ENCODE results near the gene IL21R.

The IL21R gene

DNA sequence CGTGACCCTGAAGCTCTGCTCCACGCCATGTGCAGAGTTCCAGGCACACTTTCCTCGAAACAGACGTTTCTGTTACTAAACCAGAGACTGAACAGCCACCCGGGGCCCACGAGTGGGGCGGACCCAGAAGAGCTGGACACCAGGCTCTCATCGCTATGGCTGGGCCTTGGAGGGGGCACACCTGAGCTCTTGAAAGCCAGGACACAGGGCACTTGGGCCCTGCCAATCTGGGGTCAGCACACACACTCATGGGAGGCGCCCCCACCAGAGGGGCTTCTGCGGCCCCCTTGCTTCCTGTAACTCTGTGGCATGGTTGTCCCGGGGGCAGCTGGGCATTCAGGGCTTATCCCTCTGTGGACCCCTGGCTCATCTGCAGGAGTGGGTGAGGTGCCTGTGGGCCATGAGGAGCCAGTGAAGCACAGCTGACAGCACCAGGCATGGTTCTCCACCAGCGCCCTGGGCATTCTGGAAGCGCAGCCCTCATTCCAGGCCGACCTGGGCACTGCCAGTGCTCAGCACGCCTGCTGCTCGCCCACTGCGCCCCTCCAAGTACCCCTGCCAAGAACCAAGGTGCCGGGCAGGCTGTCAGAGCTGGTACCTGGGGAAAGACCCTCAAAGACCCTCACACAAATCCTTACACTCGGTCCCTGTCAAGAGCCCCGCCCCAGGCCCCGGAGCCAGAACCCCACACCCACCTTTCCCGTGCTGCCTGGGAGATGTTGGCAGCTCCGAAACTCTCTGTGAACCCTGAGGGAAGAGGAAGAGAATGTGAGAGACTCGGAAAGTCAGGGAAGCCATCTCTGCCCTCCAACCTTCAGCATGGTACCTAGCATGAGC, 61.1 kb downstream of the IL21R start:
- no peak for DNase-seq

DNA sequence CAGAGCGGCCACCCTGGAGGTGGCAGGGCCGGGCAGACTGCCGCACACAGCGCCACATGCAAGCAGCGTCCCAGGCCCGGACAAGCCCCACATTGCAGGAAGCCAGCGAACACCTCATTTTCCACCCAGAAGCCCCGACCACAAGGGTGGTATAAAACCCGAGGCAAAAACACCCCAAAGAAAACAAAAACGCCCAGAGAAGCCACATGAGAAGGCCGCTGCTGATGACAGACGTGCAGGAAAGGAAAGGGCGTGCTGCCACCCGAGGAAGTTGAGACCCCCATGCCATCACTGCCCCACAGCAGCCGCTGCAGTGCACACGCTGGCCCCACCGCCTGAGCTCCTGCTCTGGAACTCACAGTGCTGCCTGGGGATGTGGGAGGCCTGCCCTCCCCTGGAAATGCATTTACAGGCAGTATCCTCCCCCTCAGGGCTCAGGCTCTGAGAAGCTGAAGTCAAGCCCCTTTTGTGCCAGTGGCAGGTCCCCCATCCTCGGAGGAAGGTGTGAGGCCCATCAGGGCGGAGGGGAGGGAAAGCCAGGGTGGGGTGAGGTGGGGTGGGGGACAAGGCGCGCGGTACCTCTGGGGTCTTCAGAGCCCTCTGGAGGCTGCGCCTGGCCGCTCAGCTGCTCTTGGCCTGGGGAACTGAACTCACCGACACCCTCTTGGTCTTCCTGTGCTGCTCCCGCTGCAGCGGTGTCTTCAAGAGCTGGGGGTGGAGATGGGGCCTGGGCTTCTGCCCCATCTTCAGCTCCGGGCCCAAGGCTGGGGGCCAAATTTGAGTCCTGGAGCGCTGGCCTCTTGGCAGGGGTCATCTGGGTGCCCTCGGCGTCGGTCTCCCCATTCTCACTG, 62.0 kb downstream of the IL21R start:
- DNase-seq = peak in 1 of 58 donors; percentile 4

DNA sequence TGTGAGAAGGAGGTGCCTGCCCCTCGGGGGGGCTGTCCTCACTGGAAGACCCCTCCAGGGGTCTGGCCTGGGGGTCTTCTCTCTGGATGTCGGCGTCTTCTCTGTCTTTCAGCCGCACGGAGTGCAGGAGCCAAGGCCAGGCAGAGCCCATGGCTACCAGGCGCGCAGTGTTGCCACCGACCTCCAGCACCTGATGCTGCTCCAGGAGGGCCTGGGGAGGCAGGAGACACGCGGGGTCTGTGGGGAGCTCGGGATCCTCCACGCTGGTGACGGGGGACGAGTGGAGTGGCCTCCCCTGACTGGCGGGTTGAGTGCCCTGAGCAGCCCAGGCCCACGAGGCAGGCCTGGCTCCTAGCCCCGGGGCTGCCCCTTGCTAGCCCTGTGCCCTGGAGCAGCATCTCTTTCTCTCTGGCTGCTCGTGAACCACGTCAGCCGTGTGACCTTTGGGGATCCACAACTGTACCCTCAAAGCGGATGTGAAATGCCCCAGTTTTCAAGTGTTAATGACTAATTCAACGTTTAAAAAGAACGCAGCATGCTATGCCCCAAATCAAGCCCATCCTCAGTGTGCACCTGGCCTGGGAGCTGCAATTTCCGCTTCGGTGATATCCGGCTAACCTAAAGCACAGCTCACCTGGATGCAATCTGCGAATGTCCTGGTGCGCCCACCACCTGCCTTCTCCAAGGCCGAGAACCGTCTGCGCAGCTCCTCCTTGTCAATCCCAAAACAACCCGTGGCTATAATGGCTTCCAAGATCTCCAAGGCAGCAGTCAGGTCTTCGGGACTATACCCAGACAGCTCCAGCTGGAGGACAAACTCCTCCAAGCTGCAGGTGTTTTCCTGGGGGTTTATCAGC, 62.9 kb downstream of the IL21R start:
- DNase-seq = no peak

DNA sequence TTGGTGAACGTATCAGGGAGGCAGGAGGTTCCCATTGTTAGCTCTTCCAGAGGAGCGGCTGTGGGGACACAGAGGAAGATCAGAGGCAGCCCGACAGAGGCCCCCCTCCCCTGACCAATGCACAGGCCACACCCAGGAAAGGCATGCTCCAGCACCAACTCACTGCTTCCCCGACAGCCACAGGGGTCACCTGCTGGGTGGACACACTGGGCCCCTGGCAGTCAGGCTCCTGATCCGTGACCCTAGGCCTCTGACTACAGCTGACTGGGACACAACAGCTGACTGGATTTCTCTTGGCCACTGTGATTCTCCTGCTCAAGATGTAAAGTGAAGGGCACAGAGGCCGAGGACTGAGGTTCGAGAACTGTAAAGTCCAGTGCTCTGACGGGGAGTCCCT, 63.5 kb downstream of the IL21R start:
- no peak for DNase-seq

DNA sequence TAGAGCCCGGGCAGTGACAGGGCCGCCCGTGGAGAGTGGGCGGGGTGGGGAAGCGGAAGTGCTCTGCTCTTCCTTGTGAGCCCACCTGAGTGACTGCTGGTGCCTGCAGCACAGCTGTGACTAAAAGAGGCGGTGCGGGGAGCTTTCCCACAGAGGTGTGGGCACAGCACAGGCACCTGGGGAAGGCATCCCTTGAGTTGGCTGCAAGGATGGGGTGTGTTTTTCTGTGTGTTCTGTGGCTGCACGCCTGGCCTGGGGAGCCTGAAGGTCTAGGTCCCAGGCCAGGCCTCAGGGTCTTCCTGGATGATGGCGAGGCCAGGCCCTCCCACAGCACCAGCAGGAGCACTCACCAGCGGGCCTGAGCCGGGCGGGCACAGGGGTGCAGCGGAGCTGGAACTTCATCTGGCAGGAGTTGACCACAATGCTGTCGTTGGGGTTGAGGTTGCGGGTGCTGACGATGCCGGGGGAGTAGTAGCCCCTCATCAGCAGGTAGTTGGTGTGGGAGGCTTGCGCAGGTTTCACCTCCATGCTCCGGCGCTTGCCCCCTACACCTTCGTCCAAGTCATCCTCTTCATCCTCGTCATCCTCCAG, 67.1 kb downstream of the IL21R start:
- DNase-seq = peak in 1 of 58 donors; percentile 6

DNA sequence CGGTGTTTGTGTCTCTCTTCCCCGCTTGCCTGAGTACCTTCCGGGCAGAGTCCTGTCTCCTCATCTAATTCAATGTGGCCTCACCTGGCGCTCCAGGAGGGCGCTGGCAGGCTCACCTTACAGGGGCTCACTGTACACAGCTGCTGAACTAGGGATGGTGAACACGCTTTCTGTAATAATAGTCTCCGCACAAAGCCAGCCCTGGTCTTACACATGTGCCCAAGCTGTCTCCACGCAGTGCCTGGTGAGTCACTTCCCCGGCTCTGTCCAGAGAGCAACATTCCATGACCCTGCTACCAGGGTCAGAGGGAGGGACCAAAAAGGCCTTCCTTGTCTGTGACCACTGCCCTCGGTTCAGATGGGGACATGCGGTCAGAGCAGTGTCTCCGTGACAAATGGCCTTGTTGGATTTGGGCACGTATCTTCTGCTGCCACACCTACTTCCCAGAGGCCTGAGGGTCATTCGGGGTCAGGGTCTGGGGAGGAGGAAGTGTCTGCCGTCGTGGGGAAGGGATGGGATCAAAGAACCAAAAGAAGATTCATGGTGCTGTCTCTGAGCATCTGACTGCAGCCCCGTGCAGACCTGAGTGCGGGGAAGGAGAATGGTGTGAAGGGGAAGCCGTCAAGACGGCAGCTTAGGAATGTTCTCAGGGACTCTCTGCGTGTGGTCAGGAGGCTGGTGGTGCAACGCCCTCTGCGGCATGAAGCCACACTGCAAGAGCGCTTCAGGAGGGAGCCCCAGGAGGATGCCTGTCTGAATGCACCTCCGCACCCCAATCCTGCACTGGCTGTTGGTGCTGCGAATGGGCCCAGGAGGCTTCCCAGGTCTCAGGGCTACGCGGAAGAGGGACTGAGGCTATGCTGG, 68.8 kb downstream of the IL21R start:
- DNase-seq = no peak

DNA sequence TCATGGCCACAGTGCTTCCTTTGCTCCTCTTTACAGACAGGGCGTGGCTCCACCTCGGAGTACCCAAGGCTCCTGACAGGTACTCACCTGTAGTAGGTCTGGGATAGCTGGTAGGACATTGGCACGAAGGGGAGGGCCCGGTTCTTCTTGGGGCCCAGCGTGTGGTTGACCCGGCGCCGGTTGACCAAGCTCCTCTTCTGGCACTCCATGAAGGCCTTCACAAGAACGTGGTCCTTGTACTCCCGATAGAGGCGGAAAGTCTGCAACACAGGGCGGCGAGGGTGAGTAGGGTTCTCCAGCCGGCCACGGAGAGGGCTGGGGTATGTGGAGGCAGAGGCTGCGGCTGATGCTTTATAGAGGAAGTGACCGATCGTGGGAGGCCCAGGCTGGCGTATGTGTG, 69.7 kb downstream of the IL21R start:
- no peak for DNase-seq

DNA sequence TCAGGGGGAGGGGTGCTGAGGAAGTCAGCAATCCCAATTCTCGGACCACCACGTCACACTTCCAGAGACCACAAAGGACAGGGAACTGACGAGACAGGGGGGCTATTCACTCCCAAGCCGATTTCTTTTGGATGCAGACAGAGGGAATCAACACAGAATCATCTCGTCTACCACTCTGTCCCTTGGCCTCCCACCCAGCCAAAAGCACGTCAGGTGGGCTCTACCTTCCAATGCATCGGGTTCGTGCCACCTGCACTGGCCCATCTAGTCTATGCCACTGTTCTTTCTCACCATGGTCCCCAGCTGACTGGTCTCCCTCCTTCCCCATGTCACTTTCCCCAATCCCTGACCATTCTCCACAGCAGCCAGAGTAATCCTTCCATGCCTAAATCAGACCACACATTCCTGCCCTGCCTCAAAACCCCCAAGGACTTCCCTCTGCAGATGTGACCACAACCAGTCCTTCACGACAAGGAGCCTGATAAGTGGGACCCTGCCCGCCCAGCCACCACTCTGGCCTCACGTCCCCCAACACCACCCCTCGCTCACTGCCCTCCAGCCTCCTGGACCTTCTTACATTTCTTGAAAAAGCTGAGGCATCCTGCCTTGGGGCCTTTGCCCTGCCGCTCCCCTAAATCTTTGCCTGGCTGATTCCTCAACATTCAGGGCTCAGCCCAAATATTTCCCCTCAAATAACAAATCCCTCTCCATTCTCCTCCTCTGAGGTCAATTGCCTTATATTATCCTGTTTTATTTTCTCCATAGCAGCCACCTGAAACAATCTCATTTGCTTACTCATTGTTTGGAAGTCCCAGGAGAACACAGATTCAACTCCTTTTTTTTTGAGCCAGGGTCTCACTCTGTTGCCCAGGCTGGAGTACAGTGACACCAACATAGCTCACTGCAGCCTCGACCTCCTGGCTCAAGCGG, 70.4 kb downstream of the IL21R start:
- DNase-seq = no peak

DNA sequence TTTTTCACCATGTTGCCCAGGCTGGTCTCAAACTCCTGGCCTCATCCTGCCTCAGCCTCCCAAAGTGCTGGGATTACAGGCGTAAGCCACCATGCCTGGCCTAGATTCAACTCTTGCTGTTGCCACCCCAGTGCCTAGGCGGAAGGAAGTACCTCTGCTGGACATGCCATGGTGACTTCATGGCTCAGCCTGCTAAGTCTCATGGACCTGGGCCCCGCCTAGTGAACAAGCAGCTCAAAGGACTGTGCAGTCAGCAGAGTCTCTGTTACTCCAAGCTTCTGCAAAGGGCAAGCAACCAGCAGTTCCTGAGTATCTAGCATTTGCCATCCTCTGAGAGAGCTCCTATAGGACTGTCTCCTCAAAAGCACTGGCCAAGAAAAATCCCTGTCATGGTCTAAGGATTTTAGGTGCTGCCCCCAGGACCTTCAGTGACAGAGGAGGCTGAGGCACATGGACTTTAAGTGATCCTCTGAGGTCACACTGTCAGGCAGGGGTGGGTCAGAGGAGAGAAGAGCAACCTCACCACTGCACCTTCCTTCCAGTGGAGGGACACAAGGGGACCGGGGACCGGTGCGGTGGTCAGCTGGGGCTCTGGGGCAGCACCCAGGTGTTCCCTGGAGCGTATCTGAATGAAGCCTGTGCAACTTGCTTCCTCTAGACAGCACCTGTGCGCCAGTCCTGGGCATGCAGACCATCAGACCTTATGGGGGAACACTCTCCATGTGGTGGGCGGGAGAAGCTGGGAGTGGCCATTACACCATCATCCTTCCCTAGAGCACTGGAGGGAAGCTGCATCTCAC, 71.3 kb downstream of the IL21R start:
- no peak for DNase-seq

DNA sequence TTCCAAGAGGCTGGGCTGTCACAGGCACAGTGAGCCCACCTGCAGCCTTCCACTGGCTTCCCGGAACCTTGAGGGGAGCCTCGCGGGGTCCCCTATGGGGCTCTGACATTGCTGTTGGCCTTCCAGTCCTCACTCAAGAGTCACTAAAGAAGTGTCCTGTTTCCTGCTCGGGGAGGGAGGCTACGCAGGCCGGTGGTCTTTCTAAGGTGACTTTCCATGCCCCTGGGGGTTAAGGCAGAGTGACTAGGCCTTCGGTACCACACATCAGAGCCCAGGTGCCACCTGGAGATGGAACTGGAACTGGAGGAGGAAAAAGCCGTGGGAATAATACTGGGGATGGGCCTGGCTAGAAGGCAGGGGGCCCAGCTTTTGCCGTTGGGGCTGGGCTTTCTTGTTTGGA, 72.1 kb downstream of the IL21R start:
- DNase-seq = no peak

DNA sequence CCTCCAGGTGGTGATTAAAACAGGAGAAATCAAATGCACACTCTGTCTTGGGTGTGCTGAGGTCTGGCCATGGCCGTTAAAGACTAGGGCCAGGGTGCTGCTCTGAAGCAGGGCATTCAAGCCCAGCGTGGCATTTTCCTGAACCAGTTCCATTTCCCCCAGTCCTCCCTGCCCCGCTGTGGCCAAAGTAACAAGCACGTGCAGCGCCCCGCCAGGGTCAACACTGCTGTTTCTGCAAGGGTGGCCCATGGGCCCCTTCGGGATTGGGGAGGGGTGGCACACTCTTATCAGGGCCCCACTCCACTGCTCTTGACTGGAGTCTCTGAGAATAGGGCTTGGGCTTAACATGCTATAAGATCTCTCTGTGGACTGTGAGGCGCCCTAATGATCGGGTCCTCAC, 72.9 kb downstream of the IL21R start:
- DNase-seq = no peak

DNA sequence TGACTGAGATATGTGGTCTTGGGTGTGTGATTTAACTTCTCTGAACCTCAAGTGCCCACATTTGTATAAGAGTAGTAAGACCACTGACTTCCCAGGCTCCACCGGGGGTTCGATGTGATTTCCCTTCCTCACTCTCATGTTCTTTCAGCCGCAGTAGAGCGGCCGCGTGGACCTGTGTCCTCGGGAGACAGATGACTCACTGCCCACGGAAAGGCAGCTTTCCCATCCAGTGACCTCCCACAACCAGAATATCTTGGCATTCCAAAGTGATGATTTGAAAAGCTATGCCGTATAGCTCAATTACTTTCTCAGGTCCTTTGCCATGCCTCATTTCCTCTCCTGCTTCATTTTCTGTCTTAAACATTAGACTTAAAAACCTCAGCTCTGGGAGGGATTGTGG, 73.6 kb downstream of the IL21R start:
- DNase-seq = no peak

DNA sequence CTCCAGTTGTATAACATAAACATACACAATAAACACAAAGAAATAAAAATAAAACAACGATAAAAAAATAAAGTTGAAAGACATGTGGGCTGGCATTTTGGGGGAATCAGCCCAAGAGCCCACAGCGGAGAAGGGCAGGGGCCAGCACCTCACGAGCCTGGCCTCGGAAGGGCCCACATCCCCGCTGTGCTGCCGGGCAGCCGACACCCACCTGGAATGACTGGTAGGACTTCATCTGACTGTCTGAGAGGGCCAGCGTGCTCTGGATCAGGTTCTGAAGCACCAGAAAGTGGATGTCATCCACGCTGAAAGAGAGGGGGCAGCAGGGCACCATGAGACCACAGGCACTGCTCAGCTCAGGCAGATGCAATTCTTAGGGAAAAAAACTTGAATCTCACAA, 74.3 kb downstream of the IL21R start:
- no peak for DNase-seq

DNA sequence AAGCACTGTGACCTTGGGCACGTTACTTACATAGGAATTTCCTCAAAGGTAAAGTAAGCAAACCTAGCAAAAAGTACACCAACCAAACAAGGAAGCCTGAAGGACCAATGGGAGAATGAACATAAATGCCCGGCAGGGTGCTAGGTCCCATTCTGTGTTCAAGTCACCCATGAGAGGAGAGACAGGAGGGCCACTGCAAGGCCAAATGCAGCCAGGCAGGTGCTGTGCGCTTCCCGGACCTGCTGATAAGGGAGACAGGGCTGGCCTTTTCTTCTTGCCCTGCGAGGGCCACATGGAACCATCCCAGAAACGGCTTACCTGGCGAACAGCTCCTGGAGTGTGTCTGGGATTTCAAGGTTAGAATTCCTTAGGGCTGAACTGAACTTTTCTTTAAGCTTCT, 78.8 kb downstream of the IL21R start:
- no peak for DNase-seq

DNA sequence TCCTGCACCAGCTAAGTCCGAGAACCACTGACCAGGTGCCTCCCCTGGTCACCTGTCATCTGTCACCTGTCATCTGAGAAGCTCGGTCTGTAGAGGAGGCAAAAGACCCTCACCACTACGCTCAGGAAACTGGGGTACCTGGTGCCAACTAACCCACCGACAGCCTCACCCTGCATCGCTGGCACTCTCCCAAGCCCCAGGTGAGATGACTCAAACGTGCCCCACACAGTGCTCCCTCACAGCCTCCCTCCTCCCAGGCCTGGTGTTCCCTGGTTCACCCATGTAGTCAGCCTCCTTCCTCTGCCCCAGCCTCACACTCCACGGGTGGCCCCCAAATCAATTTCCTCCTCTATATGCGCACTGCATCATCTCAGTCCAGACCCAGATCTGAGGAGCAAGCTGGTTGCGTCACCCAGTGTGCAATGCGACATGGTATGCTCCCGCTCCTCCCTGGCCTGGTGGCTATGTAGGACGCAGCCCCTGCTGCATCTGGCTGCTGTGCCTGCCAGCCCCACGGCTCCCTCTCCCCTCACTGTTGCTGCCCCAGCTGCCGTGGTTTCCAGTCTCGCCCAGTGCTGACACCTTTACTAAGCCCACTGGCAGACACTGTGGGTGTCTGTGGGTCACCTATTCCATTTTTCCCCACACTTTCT, 79.4 kb downstream of the IL21R start:
- no peak for DNase-seq

DNA sequence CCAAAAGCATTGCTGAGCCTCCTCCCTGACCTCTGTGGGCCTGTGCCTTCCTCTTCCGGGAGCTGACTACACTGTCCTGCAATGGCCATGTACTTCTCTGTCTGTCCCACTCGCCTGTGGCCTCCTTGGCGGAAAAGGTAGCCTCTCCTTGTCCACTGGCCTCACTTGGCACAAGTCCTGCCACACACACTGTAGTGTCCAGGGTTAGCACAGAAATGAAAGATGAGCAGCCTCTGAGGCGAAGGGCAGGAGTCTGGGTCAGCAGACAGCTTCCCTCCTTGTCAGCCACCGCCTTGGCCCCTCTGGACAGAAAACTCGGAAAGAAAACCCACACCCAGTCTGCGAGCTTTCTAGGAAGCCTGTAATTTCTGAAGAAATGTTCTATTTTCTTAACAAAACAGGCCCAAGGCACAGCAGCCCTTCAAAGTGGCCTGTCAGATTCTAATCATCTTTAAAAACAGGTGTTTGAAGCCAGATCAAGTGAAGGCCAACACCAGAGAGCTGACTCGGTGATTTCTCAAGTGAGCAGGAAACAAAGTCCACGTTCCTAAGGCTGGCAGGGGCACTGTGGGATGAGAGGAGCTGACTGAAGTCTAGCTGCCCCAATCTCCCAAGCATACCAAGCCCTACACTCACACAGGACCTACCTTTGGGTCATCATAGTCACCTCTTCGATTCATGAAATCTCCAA, 80.6 kb downstream of the IL21R start:
- no peak for DNase-seq

DNA sequence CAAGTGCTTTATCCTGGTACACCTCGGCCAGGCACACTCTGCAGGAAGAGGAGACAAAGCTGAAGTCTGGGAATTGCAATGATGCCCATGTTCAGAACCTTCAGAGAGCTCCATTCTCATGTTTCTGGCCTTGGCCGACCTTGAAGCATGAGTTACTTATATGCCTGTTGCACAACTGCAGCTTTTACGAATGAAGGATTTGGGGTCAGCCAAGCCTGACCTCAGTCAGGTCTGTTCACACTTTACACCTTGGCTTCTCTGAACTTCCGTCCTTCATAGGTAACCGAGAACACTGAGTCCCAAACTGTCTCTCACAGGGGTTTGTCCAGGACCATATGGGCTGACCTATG, 81.1 kb downstream of the IL21R start:
- no peak for DNase-seq

Measured in anterior cingulate cortex (tissue), 58 donors.